ENCODE results near the gene WNT4.

- no peak for TF ChIP-seq GABPA (IDR thresholded peaks at IDR 0.05; ENCODE audit: borderline replicate concordance, insufficient read depth, low read length)
- no peak for TF ChIP-seq FOSL1 (IDR thresholded peaks at IDR 0.05; ENCODE audit: insufficient read depth, low read depth, low read length)
- no peak for TF ChIP-seq CTCF (IDR thresholded peaks at IDR 0.05; ENCODE audit: control extremely low read depth in 1 of 3, insufficient read depth in 1 of 3, low read depth in 1 of 3, low read length in 3 of 3)
- no peak for TF ChIP-seq EP300 (IDR thresholded peaks at IDR 0.05; ENCODE audit: borderline replicate concordance in 1 of 2, low read depth in 2 of 2, low read length in 2 of 2)
Observed at GRCh38 chr1:22169816-22170215, 26.9 kb upstream of the WNT4 start.
